NT2/D1 (cell line): ENCODE measurements around the gene CSNK1G1.

Source experiments
- YY1 ChIP-seq: IDR thresholded peaks from 2 replicates; pipeline ENCODE4 v1.6.1; 2011; ENCODE audit not compliant: insufficient read length, insufficient read depth
- ZNF274 ChIP-seq: IDR thresholded peaks from 2 replicates; pipeline ENCODE4 v1.6.1; 2011; ENCODE audit warnings: mild to moderate bottlenecking, low read depth, low read length

DNA sequence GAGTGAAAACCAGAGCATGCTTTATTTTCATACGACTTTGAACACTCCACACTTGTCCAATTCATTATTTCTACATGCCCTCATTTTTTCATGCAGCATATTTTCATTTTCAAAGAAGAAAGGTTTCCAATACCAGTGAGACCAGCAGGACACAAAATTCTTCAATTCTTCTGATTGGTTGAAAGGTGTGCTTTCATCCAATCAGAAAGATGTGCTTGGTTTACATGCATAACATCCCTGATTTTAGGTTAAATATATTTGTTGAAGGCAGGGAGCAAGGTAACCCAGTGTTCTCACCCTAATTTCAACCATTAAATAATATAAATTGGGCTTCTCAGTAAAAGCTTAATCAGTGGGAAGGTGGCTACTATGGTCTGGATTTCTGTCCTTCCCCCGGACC, 145.6 kb downstream of the CSNK1G1 start:
- TF ChIP-seq YY1 (no peak), ZNF274 (no peak)
